ENCODE results near the gene POU6F2. TPM values are rescaled to one million over a fixed set of nuclear protein-coding genes. Genes with fewer than 3 reads are reported as not detected.

POU6F2 gene
- total RNA-seq, 1 donor from 2014 or later = 0.24 TPM

DNA sequence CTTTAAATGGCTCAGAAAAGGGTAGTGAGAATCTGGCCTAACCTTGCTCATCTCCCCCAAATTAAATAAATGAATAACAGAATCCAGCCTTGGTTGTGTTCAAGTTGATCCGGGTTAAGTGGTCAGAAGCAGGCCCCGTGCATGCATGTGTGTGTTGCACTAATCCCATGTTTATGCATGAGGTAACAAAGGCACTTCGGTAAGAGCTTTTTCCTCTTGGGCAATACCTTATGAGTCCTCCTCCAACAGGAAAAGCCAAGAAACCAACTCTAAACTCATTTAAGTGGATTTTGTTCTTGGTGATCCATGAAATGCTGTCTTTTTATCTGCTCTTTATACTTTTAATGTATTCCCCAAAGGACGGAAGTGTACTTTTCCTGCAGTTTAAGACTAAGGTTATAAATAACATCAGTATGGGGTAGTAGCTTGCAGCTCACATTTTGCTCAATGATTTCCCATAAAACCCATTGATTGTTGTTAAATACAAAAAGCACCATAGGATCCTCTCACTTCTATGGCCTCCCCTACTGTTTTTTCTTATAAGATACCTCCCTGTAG lies 483.6 kb downstream of the POU6F2 start:
- Mint-ChIP-seq H3K27me3 (peaks cover 12% of the 10 kb centered on the region), H3K4me3 (no peak overlapping the region), H3K27ac (no peak overlapping the region), H3K4me1 (peaks cover 4% of the 10 kb centered on the region), H3K9me3 (no peaks in the 10 kb centered on the region), H3K36me3 (ENCODE audit: low read depth) (no peaks in the 10 kb centered on the region)
- CTCF ChIA-PET = no interaction called here
- TF ChIP-seq, protein P1, sequence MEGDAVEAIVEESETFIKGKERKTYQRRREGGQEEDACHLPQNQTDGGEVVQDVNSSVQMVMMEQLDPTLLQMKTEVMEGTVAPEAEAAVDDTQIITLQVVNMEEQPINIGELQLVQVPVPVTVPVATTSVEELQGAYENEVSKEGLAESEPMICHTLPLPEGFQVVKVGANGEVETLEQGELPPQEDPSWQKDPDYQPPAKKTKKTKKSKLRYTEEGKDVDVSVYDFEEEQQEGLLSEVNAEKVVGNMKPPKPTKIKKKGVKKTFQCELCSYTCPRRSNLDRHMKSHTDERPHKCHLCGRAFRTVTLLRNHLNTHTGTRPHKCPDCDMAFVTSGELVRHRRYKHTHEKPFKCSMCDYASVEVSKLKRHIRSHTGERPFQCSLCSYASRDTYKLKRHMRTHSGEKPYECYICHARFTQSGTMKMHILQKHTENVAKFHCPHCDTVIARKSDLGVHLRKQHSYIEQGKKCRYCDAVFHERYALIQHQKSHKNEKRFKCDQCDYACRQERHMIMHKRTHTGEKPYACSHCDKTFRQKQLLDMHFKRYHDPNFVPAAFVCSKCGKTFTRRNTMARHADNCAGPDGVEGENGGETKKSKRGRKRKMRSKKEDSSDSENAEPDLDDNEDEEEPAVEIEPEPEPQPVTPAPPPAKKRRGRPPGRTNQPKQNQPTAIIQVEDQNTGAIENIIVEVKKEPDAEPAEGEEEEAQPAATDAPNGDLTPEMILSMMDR (IDR thresholded peaks at IDR 0.05) = no peak
- DNase-seq (no peak), ATAC-seq (ENCODE audit: low read depth) (no peak)
- POLR2A ChIA-PET = no interaction called here
- intact Hi-C loops (cut with micrococcal nuclease) = no loop called here

DNA sequence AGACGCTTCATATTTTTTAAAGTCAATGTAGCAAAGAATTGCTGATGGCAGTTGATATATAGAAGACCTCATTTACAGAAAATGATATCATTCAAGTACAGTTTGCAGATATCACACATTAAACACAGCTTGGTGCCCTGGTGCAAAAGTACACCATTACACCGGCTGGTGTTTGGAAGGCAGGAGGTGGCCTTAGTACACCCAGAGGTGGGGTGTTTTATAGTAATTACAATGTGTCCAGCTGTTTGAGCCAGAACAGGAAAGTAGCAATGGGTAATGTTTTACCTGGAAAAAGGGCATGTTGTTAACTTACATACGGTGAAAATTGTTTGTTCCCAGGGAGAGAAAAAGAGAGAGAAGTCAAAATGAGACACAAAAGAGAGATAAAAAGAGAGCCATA lies 485.5 kb downstream of the POU6F2 start:
- POLR2A ChIA-PET = no interaction called here
- intact Hi-C loops (cut with micrococcal nuclease) = no loop called here
- CTCF ChIA-PET = interaction anchor here (1.4 to 2.9 kb wide), 2 partner anchors 9 to 667 kb away, joined by 6 to 20 read pairs; no protein-coding TSS in a partner anchor
- TF ChIP-seq, protein P1 (IDR thresholded peaks at IDR 0.05) = no peak
- Mint-ChIP-seq H3K9me3 (no peaks in the 10 kb centered on the region), H3K27ac (no peak overlapping the region), H3K27me3 (peaks cover 12% of the 10 kb centered on the region), H3K4me3 (no peak overlapping the region), H3K36me3 (ENCODE audit: low read depth) (no peaks in the 10 kb centered on the region), H3K4me1 (peaks cover 4% of the 10 kb centered on the region)
- DNase-seq (no peak), ATAC-seq (ENCODE audit: low read depth) (no peak)

DNA sequence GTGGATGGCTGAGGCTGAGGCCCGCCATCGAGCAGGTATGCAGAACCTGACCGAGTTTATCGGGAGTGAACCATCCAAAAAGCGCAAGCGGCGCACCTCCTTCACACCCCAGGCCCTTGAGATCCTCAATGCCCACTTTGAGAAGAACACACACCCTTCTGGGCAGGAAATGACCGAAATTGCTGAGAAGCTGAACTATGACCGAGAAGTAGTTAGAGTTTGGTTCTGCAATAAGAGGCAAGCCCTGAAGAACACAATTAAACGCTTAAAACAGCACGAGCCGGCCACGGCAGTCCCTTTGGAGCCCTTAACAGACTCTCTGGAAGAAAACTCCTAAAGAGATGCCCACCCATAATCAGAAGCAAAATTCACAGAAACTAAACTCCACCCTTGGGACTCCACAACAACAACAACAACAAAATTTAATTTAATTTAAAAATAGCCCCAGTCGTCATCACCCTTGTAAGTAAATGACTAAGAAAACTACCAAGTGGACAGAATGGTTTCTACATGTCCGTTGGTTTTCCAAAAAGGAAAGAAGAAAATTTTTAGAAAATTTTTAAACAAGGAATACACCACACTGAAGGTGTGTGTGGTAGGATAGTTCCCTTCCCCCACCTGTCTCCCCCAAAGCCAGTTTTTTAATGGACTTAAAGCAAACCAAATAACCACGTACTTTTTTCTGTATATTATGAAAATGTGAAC lies 486.8 kb downstream of the POU6F2 start:
- no peaks in the 10 kb centered on the region for H3K9me3 Mint-ChIP-seq
- no peak overlapping the region for H3K4me3 Mint-ChIP-seq
- intact Hi-C loops (cut with micrococcal nuclease) = loop anchor here (1.0 kb wide), 3 partner anchors 532 to 1066 kb away; no protein-coding TSS in a partner anchor
- ChIA-PET POLR2A (no interaction called here), CTCF (interaction anchor here (1.0 to 2.9 kb wide), 3 partner anchors 10 to 1079 kb away, joined by 3 to 20 read pairs (median 6); no protein-coding TSS in a partner anchor)
- no peak overlapping the region for H3K27ac Mint-ChIP-seq
- ATAC-seq (ENCODE audit: low read depth) = no peak
- no peaks in the 10 kb centered on the region for H3K36me3 Mint-ChIP-seq (ENCODE audit: low read depth)
- TF ChIP-seq, protein P1 (IDR thresholded peaks at IDR 0.05) = no peak
- H3K27me3 Mint-ChIP-seq = peaks cover 8% of the 10 kb centered on the region
- DNase-seq = no peak
- peaks cover 4% of the 10 kb centered on the region for H3K4me1 Mint-ChIP-seq

DNA sequence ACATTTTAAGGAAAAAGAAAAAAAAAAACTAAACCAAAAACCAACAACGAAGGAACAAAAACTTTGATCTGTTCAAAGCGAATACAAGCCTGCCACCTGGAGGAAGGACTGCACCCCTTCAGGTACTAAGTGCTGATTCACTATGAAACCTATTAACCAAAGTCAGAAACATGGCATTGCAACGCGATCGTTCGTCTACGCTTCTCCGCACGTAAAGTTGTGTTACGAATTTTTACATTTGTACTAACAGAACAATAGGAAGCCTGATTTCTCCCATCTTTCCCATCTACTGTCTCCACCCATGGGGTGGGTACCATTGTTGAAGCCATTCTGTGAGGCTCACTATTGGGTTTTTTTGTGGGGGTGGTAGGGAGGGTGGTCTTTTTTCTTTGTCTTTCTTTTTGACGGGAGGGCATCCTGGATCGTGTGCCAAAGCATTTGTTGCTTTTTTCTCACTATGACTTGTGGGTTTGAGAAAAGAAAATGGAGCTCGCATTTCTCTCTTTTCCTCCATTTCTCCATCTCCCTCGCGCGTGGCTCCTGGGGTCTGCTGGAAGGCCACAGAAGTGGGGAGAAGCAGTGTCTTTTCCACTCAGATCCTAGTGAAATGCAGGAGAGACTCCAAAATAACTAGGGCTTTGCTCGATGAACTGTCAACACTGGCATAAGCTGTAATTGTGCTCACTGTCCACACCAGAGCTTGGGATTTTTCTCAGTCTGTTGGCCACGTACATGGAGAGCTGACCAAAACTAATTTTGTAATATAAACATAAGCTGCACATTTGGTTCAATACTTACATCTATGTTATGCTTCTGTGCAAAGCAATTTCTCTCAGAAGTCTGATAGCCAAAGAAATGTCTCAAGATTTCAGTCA lies 487.6 kb downstream of the POU6F2 start:
- DNase-seq = no peak
- H3K4me3 Mint-ChIP-seq = no peak overlapping the region
- H3K27me3 Mint-ChIP-seq = peaks cover 8% of the 10 kb centered on the region
- no peaks in the 10 kb centered on the region for H3K9me3 Mint-ChIP-seq
- no peaks in the 10 kb centered on the region for H3K36me3 Mint-ChIP-seq (ENCODE audit: low read depth)
- peak; percentile 50 for ATAC-seq (ENCODE audit: low read depth)
- POLR2A ChIA-PET = no interaction called here
- intact Hi-C loops (cut with micrococcal nuclease) = loop anchor here (1.0 kb wide), 3 partner anchors 533 to 1067 kb away; no protein-coding TSS in a partner anchor
- H3K4me1 Mint-ChIP-seq = peaks cover 4% of the 10 kb centered on the region
- no peak overlapping the region for H3K27ac Mint-ChIP-seq
- TF ChIP-seq, protein P1 (IDR thresholded peaks at IDR 0.05) = peak; percentile 60
- CTCF ChIA-PET = interaction anchor here (1.0 to 4.5 kb wide), 3 partner anchors 11 to 669 kb away, joined by 4 to 18 read pairs (median 5); no protein-coding TSS in a partner anchor
